ENCODE measurements around the gene TUFT1.
"Not testable (repeated sequence)": the region's sequence is repeated elsewhere in the genome, so short reads cannot be mapped to it uniquely, and the experiment has no call there.

TUFT1 gene

GRCh38 chr1:151512801-151513625 is 27.1 kb upstream of the TUFT1 start:
- no peak for DNase-seq (ENCODE audit: low spot score)

- no peak for DNase-seq (ENCODE audit: low spot score)
Measured at GRCh38 chr1:151513626-151514121, 26.4 kb upstream of the TUFT1 start.

- no peak for DNase-seq (ENCODE audit: low spot score)
Measured at GRCh38 chr1:151514366-151514765, 25.7 kb upstream of the TUFT1 start.

GRCh38 chr1:151515265-151515664 is 24.8 kb upstream of the TUFT1 start:
- no peak for DNase-seq (ENCODE audit: low spot score)

- no peak for DNase-seq (ENCODE audit: low spot score)
Measured at GRCh38 chr1:151516031-151516511, 24.0 kb upstream of the TUFT1 start.

GRCh38 chr1:151518431-151518830 is 21.7 kb upstream of the TUFT1 start:
- no peak for DNase-seq (ENCODE audit: low spot score)

- DNase-seq (ENCODE audit: low spot score): no peak
Measured at GRCh38 chr1:151518936-151519335, 21.2 kb upstream of the TUFT1 start.

- no peak for DNase-seq (ENCODE audit: low spot score)
Measured at GRCh38 chr1:151519667-151520066, 20.4 kb upstream of the TUFT1 start.

- no peak for DNase-seq (ENCODE audit: low spot score)
Measured at GRCh38 chr1:151520359-151520758, 19.8 kb upstream of the TUFT1 start.

- not testable (repeated sequence) for DNase-seq (ENCODE audit: low spot score)
Measured at GRCh38 chr1:151522427-151522826, 17.7 kb upstream of the TUFT1 start.

- DNase-seq (ENCODE audit: low spot score): no peak
Measured at GRCh38 chr1:151523326-151523725, 16.8 kb upstream of the TUFT1 start.

GRCh38 chr1:151524736-151525135 is 15.4 kb upstream of the TUFT1 start:
- DNase-seq (ENCODE audit: low spot score): no peak

- no peak for DNase-seq (ENCODE audit: low spot score)
Measured at GRCh38 chr1:151526735-151527525, 13.2 kb upstream of the TUFT1 start.

- DNase-seq (ENCODE audit: low spot score): no peak
Measured at GRCh38 chr1:151529211-151529702, 10.9 kb upstream of the TUFT1 start.

GRCh38 chr1:151529781-151530180 is 10.3 kb upstream of the TUFT1 start:
- DNase-seq (ENCODE audit: low spot score): no peak

- no peak for DNase-seq (ENCODE audit: low spot score)
Measured at GRCh38 chr1:151530461-151530860, 9.6 kb upstream of the TUFT1 start.

- DNase-seq (ENCODE audit: low spot score): no peak
Measured at GRCh38 chr1:151533870-151534269, 6.2 kb upstream of the TUFT1 start.

GRCh38 chr1:151534662-151535278 is 5.3 kb upstream of the TUFT1 start:
- DNase-seq (ENCODE audit: low spot score): peak; percentile 72

- DNase-seq (ENCODE audit: low spot score): no peak
Measured at GRCh38 chr1:151535326-151536271, 4.5 kb upstream of the TUFT1 start.

GRCh38 chr1:151536499-151536898 is 3.6 kb upstream of the TUFT1 start:
- no peak for DNase-seq (ENCODE audit: low spot score)

- no peak for DNase-seq (ENCODE audit: low spot score)
Measured at GRCh38 chr1:151537112-151537511, 3.0 kb upstream of the TUFT1 start.
